ENCODE results near the gene CCR1. TPM values are rescaled to one million over a fixed set of nuclear protein-coding genes. Genes with fewer than 3 reads are reported as not detected.

Gene CCR1
- total and polyA plus RNA-seq, 12 donors: 1.7 to 41.9 (median 13.3) TPM

DNA sequence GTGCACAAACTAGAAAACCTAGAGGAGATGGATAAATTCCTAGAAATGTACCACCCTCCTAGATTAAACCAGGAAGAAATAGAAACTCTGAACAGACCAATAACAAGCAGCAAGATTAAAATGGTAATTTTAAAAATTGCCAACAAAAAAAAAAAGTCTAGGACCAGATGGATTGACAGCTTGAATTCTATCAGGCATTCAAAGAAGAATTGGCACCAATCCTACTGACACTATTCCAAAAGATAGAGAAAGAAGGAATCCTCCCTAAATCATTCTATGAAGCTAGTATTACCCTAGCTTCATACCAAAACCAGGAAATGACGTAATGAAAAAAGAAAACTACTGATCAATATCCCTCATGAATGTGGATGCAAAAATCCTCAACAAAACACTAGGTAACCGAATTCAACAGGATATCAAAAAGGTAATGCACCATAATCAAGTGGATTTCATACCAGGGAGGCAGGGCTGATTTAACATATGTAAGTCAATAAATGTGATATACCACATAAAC lies 10.1 kb upstream of the CCR1 start:
- DNase-seq: no peak
- H3K27me3 ChIP-seq: peaks cover 4% of the 10 kb centered on the region
- no peak overlapping the region for H3K27ac ChIP-seq
- no peak for TF ChIP-seq POLR2A (IDR thresholded peaks at IDR 0.05)
- TF ChIP-seq, protein P1, sequence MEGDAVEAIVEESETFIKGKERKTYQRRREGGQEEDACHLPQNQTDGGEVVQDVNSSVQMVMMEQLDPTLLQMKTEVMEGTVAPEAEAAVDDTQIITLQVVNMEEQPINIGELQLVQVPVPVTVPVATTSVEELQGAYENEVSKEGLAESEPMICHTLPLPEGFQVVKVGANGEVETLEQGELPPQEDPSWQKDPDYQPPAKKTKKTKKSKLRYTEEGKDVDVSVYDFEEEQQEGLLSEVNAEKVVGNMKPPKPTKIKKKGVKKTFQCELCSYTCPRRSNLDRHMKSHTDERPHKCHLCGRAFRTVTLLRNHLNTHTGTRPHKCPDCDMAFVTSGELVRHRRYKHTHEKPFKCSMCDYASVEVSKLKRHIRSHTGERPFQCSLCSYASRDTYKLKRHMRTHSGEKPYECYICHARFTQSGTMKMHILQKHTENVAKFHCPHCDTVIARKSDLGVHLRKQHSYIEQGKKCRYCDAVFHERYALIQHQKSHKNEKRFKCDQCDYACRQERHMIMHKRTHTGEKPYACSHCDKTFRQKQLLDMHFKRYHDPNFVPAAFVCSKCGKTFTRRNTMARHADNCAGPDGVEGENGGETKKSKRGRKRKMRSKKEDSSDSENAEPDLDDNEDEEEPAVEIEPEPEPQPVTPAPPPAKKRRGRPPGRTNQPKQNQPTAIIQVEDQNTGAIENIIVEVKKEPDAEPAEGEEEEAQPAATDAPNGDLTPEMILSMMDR (IDR thresholded peaks at IDR 0.05): no peak
- H3K4me3 ChIP-seq: no peak overlapping the region
- WGBS, 4 donors: 61 to 80% (median 73%) methylated on average over 2 of the region's 2 CpGs
- intact Hi-C loops (cut with DNase I): no loop called here
- H3K36me3 ChIP-seq (replicated peaks in 1 of 2): no peaks in the 10 kb centered on the region
- no peaks in the 10 kb centered on the region for H3K9me3 ChIP-seq (replicated peaks in 1 of 3)
- no peaks in the 10 kb centered on the region for H3K4me1 ChIP-seq (replicated peaks in 1 of 2)

DNA sequence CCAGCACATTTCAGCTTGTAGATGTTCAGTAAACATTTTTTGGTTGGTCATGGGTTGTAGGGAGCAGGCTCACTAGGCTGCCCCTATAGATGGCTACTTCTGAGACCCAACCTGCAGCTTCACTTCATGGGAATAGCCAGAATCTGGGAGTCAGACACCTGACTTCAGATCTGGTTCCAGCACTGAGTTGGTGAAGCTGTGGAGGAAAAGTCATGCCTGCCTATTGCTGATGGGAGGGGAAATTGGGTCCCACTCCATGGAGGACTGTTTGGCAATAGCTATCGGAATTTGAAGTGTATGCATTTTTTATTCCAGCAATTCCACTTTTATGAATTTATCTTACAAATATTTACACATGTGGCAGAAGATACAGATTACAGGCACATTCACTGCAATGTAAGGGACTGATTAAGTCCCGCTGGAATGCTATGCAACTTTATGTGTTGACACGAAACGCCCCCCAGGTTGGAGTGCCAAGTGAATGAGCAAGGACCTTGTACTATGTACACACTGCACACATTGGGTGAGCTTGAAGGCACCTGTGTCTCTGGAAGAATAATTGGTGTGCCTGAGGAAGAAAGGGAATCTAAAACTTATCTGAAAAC lies 7.8 kb upstream of the CCR1 start:
- intact Hi-C loops (cut with DNase I): no loop called here
- Histone ChIP-seq H3K9me3 (replicated peaks in 1 of 3) (no peaks in the 10 kb centered on the region), H3K36me3 (replicated peaks in 1 of 2) (no peaks in the 10 kb centered on the region), H3K4me1 (replicated peaks in 1 of 2) (no peaks in the 10 kb centered on the region), H3K27me3 (peaks cover 4% of the 10 kb centered on the region), H3K27ac (no peak overlapping the region), H3K4me3 (no peak overlapping the region)
- WGBS, 4 donors: 69 to 84% (median 80%) methylated on average over 4 of the region's 4 CpGs
- no peak for TF ChIP-seq POLR2A (IDR thresholded peaks at IDR 0.05)
- TF ChIP-seq, protein P1 (IDR thresholded peaks at IDR 0.05): no peak
- DNase-seq: no peak

DNA sequence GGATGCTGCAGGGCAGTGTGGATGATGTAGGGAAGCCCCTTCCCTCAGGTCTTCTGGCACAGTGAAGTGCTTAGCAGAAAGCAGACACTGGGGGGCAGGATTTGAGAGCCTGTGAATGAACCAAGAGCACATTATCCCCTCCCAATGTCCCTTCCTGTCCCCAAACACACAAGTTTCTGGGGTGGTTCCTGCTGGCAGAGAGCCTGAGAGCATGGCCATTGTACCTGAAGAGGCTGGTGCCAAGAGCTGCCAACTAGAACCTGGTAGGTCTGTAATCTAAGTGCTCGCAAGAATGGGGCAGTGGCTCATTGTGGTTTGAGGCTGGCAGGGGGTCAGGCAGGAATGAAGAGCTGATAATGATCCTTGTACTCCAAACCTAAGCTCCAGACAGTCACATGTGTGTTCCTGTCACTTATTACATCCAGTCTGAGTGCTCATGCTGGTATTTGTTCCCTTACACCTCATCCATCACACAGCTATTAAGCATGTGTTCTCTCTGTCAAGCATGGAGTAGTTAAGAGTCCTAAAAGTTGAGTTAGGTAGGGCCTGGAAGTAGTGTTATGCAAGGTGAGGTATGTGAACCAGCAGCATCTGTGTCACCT lies 6.7 kb upstream of the CCR1 start:
- Histone ChIP-seq H3K27me3 (peaks cover 4% of the 10 kb centered on the region), H3K4me1 (replicated peaks in 1 of 2) (no peaks in the 10 kb centered on the region), H3K36me3 (replicated peaks in 1 of 2) (no peaks in the 10 kb centered on the region), H3K9me3 (replicated peaks in 1 of 3) (no peaks in the 10 kb centered on the region), H3K27ac (no peak overlapping the region), H3K4me3 (no peak overlapping the region)
- WGBS, 4 donors: 77 to 100% (median 79%) methylated on average over 1 of the region's 1 CpG
- DNase-seq: no peak
- no peak for TF ChIP-seq POLR2A (IDR thresholded peaks at IDR 0.05)
- TF ChIP-seq, protein P1 (IDR thresholded peaks at IDR 0.05): peak in 1 of 6 experiments; percentile 24
- intact Hi-C loops (cut with DNase I): no loop called here

DNA sequence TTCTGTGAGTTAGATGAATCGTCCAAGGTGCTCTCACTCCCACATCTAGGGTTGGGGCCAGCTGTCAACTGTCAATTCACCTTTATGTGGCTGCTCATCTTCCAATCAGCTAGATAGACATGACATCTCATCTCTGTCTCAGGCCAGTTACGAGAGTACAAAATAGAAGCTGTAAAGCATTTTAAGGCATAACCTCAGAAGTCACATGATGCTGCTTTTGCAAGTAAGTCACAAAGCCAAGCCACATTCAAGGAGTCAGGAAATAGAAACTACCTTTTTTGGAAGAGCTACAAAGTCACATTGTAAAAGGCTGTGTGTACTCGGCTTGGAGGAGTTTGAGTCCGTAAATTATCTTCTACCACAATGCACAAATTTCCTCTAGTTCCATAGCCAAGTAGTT lies 5.1 kb upstream of the CCR1 start:
- intact Hi-C loops (cut with DNase I): no loop called here
- no peaks in the 10 kb centered on the region for H3K36me3 ChIP-seq (replicated peaks in 1 of 2)
- TF ChIP-seq, protein P1 (IDR thresholded peaks at IDR 0.05): no peak
- no peak for TF ChIP-seq POLR2A (IDR thresholded peaks at IDR 0.05)
- H3K27ac ChIP-seq: no peak overlapping the region
- no peaks in the 10 kb centered on the region for H3K9me3 ChIP-seq (replicated peaks in 1 of 3)
- peaks cover 4% of the 10 kb centered on the region for H3K27me3 ChIP-seq
- H3K4me3 ChIP-seq: no peak overlapping the region
- no peak for DNase-seq
- 45 to 63% (median 59%) methylated on average over 4 of the region's 4 CpGs for WGBS, 4 donors
- no peaks in the 10 kb centered on the region for H3K4me1 ChIP-seq (replicated peaks in 1 of 2)

Data from adrenal gland (tissue), 12 donors.